ENCODE measurements around the gene PCDHGC3. TPM values are rescaled to one million over a fixed set of nuclear protein-coding genes. Genes with fewer than 3 reads are reported as not detected.

The PCDHGC3 gene
- total RNA-seq, 1 experiment from 2014 or later, result 2.9 TPM

GRCh38 chr5:141487131-141487530, 11.4 kb downstream of the PCDHGC3 start:
- H3K36me3 ChIP-seq (ENCODE audit: control insufficient read depth, insufficient read depth, low read length), result no peaks in the 10 kb centered on the region
- no peaks in the 10 kb centered on the region for H3K36me3 Mint-ChIP-seq (ENCODE audit: insufficient read depth, unreplicated experiment)
- no peak for DNase-seq
- no TSS peak for BruUV-seq (replicated peaks)
- TF ChIP-seq CTCF (IDR thresholded peaks at IDR 0.05; ENCODE audit: insufficient read depth in 1 of 2, low read depth in 1 of 2, low read length in 1 of 2, severe bottlenecking in 1 of 2, unreplicated experiment in 1 of 2), result no peak
- no peak overlapping the region for H3K27ac Mint-ChIP-seq (ENCODE audit: unreplicated experiment)
- ChIA-PET POLR2A (no interaction called here), CTCF (no interaction called here)
- H3K4me1 ChIP-seq, result no peaks in the 10 kb centered on the region
- H3K27me3 ChIP-seq (replicated peaks; ENCODE audit: control insufficient read depth, insufficient read depth, low read length), result no peaks in the 10 kb centered on the region
- no peaks in the 10 kb centered on the region for H3K27me3 Mint-ChIP-seq (ENCODE audit: insufficient read depth, unreplicated experiment)
- intact Hi-C loops (cut with micrococcal nuclease; ENCODE audit: unreplicated experiment), result no loop called here
- H3K9me3 ChIP-seq, result no peaks in the 10 kb centered on the region
- no peak overlapping the region for H3K4me3 ChIP-seq (ENCODE audit: low read depth, low read length)
- H3K4me3 Mint-ChIP-seq (ENCODE audit: unreplicated experiment), result no peak overlapping the region
- no peaks in the 10 kb centered on the region for H3K9me3 Mint-ChIP-seq (ENCODE audit: unreplicated experiment)
- H3K4me1 Mint-ChIP-seq (ENCODE audit: low read depth, unreplicated experiment), result no peaks in the 10 kb centered on the region

DNA sequence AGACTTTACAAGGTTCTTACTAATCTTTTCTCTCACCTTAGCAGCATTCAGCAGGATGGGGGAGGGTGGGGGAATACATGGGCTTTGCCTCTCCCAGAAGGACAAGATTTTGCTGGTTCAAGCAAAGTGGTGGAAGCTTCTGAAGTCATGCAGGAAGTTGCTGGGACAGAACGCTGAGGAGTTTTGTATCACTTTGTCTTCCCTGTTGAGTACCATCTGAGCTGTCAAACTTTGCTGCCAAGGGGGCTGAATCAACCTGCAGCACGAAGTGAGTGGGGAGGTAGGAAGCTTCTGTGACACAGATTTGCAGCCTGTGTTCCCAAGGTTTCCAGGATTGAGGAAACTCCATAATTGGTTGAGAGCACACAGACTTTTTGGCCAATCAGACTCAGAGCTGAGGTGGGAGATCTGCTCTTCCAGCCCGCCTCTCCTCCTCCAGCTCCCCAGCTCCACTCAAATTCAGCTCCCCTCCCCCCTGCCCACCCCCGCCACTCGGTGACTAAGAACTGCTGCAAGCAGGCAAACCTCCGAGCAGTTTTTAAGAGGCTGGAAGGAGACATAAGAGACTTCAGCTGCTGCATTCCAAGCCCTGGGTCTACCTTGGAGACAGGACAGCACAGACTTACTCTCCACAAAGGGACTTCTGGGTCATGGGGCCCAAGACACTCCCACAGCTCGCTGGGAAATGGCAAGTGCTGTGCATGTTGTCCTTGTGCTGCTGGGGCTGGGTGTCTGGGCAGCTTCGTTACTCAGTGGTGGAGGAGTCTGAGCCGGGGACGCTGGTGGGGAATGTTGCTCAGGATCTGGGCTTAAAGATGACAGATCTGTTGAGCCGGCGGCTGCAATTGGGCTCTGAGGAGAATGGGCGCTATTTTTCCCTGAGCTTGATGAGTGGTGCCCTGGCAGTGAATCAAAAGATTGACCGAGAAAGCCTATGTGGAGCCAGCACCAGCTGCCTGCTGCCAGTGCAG, 13.1 kb downstream of the PCDHGC3 start, which contains the start of gene PCDHGC5:
Gene PCDHGC5 (plus strand): TSS at position 491 of the 971 bp plus-strand sequence. CDS start 160 bp downstream, at position 651.
- no peaks in the 10 kb centered on the region for H3K4me1 Mint-ChIP-seq (ENCODE audit: low read depth, unreplicated experiment)
- no peak for TF ChIP-seq CTCF (IDR thresholded peaks at IDR 0.05; ENCODE audit: insufficient read depth in 1 of 2, low read depth in 1 of 2, low read length in 1 of 2, severe bottlenecking in 1 of 2, unreplicated experiment in 1 of 2)
- no peaks in the 10 kb centered on the region for H3K36me3 Mint-ChIP-seq (ENCODE audit: insufficient read depth, unreplicated experiment)
- intact Hi-C loops (cut with micrococcal nuclease; ENCODE audit: unreplicated experiment), result no loop called here
- H3K9me3 ChIP-seq, result no peaks in the 10 kb centered on the region
- H3K4me1 ChIP-seq, result no peaks in the 10 kb centered on the region
- no peaks in the 10 kb centered on the region for H3K36me3 ChIP-seq (ENCODE audit: control insufficient read depth, insufficient read depth, low read length)
- H3K27me3 Mint-ChIP-seq (ENCODE audit: insufficient read depth, unreplicated experiment), result no peaks in the 10 kb centered on the region
- no peaks in the 10 kb centered on the region for H3K9me3 Mint-ChIP-seq (ENCODE audit: unreplicated experiment)
- H3K4me3 Mint-ChIP-seq (ENCODE audit: unreplicated experiment), result no peak within 1 kb of the TSS
- no peak within 1 kb of the TSS for H3K4me3 ChIP-seq (ENCODE audit: low read depth, low read length)
- no peak for DNase-seq
- ChIA-PET POLR2A (no interaction called here), CTCF (no interaction called here)
- no TSS peak for BruUV-seq (replicated peaks)
- no peaks in the 10 kb centered on the region for H3K27me3 ChIP-seq (replicated peaks; ENCODE audit: control insufficient read depth, insufficient read depth, low read length)
- no peak within 1 kb of the TSS for H3K27ac Mint-ChIP-seq (ENCODE audit: unreplicated experiment)

- Histone ChIP-seq H3K27me3 (replicated peaks; ENCODE audit: control insufficient read depth, insufficient read depth, low read length) (no peaks in the 10 kb centered on the region), H3K4me1 (no peaks in the 10 kb centered on the region), H3K4me3 (ENCODE audit: low read depth, low read length) (no peak overlapping the region), H3K9me3 (no peaks in the 10 kb centered on the region), H3K36me3 (ENCODE audit: control insufficient read depth, insufficient read depth, low read length) (no peaks in the 10 kb centered on the region)
- no peaks in the 10 kb centered on the region for H3K27me3 Mint-ChIP-seq (ENCODE audit: insufficient read depth, unreplicated experiment)
- DNase-seq, result no peak
- no peaks in the 10 kb centered on the region for H3K36me3 Mint-ChIP-seq (ENCODE audit: insufficient read depth, unreplicated experiment)
- POLR2A ChIA-PET, result no interaction called here
- CTCF ChIA-PET, result no interaction called here
- no peak overlapping the region for H3K4me3 Mint-ChIP-seq (ENCODE audit: unreplicated experiment)
- no peak overlapping the region for H3K27ac Mint-ChIP-seq (ENCODE audit: unreplicated experiment)
- intact Hi-C loops (cut with micrococcal nuclease; ENCODE audit: unreplicated experiment), result no loop called here
- no peaks in the 10 kb centered on the region for H3K9me3 Mint-ChIP-seq (ENCODE audit: unreplicated experiment)
- no peaks in the 10 kb centered on the region for H3K4me1 Mint-ChIP-seq (ENCODE audit: low read depth, unreplicated experiment)
- no TSS peak for BruUV-seq (replicated peaks)
- no peak for TF ChIP-seq CTCF (IDR thresholded peaks at IDR 0.05; ENCODE audit: insufficient read depth in 1 of 2, low read depth in 1 of 2, low read length in 1 of 2, severe bottlenecking in 1 of 2, unreplicated experiment in 1 of 2)
Observed at GRCh38 chr5:141489841-141490240, 14.1 kb downstream of the PCDHGC3 start.

All from Caco-2 (cell line).